ENCODE data around the gene LRGUK.

Gene LRGUK

DNA sequence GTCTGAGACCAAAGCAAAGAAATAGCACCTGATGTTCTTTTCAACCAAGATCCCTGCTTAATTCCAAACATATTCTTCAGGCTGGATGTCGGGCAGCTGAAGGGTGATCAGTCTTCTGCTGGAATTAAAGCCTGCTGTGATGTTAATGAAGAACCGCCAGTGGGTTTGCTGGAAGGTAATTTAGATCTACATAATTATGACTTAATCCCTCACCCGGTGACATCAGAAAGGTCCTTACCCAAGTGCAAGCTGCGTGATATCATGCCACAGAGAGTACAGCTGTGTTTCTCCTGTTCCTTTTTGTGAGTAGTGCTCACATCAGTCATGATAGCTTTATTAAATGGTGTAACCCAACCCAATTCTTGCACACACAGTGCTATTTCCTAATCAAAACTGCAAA is 29.1 kb upstream of the LRGUK start:
- Histone ChIP-seq H3K9me2 (replicated peaks; ENCODE audit: low read depth, low read length) (no peaks in the 10 kb centered on the region), H3K9ac (ENCODE audit: low read depth, low read length, poor library complexity, severe bottlenecking) (no peak overlapping the region), H3K4me1 (ENCODE audit: insufficient read depth, low read length, poor library complexity, severe bottlenecking) (no peaks in the 10 kb centered on the region), H3F3A (ENCODE audit: low read depth) (no peaks in the 10 kb centered on the region), H4K20me1 (ENCODE audit: insufficient read depth, low read length, poor library complexity, severe bottlenecking) (no peaks in the 10 kb centered on the region), H3K36me3 (ENCODE audit: insufficient read depth, low read length) (no peaks in the 10 kb centered on the region), H3K4me2 (ENCODE audit: low read depth, low read length, poor library complexity, severe bottlenecking) (no peak overlapping the region), H3K27me3 (ENCODE audit: insufficient read depth, low read length, poor library complexity, severe bottlenecking) (no peaks in the 10 kb centered on the region), H3K79me2 (ENCODE audit: insufficient read depth, low read length) (no peaks in the 10 kb centered on the region), H2AFZ (ENCODE audit: low read length) (no peak overlapping the region), H3K9me3 (ENCODE audit: insufficient read depth, low read depth, low read length) (no peaks in the 10 kb centered on the region), H3K4me3 (ENCODE audit: low read length, poor library complexity, severe bottlenecking) (no peak overlapping the region)
- no peak for TF ChIP-seq EZH2phosphoT487 (IDR thresholded peaks at IDR 0.05; ENCODE audit: borderline replicate concordance)
- TF ChIP-seq, protein P1, sequence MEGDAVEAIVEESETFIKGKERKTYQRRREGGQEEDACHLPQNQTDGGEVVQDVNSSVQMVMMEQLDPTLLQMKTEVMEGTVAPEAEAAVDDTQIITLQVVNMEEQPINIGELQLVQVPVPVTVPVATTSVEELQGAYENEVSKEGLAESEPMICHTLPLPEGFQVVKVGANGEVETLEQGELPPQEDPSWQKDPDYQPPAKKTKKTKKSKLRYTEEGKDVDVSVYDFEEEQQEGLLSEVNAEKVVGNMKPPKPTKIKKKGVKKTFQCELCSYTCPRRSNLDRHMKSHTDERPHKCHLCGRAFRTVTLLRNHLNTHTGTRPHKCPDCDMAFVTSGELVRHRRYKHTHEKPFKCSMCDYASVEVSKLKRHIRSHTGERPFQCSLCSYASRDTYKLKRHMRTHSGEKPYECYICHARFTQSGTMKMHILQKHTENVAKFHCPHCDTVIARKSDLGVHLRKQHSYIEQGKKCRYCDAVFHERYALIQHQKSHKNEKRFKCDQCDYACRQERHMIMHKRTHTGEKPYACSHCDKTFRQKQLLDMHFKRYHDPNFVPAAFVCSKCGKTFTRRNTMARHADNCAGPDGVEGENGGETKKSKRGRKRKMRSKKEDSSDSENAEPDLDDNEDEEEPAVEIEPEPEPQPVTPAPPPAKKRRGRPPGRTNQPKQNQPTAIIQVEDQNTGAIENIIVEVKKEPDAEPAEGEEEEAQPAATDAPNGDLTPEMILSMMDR (conservative IDR thresholded peaks at IDR 0.05; ENCODE audit: low read length) = no peak

DNA sequence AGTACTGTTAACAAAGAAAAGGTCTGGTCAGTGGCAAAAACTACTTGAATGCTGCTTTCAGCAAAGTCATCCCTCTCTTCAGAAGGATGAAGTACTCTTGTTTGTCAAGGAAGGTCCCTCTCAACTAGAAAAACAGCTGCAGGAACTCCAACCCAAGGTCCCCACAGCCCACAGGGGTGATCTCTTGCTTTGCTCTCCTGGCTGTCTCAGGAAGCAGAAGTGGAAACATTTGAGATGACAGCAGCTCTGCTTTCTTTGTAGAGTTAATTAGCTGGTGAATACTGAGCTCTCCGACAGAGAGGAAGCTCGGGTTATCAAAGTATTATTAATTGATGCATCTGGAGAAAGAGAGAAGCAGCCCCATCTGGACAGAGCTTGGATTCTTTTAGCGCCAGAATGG is 25.4 kb upstream of the LRGUK start:
- H4K20me1 ChIP-seq (ENCODE audit: insufficient read depth, low read length, poor library complexity, severe bottlenecking) = no peaks in the 10 kb centered on the region
- no peak overlapping the region for H3K4me2 ChIP-seq (ENCODE audit: low read depth, low read length, poor library complexity, severe bottlenecking)
- no peaks in the 10 kb centered on the region for H3K27me3 ChIP-seq (ENCODE audit: insufficient read depth, low read length, poor library complexity, severe bottlenecking)
- H2AFZ ChIP-seq (ENCODE audit: low read length) = no peak overlapping the region
- H3F3A ChIP-seq (ENCODE audit: low read depth) = no peaks in the 10 kb centered on the region
- no peaks in the 10 kb centered on the region for H3K79me2 ChIP-seq (ENCODE audit: insufficient read depth, low read length)
- H3K9me2 ChIP-seq (replicated peaks; ENCODE audit: low read depth, low read length) = no peaks in the 10 kb centered on the region
- H3K4me1 ChIP-seq (ENCODE audit: insufficient read depth, low read length, poor library complexity, severe bottlenecking) = no peaks in the 10 kb centered on the region
- H3K9ac ChIP-seq (ENCODE audit: low read depth, low read length, poor library complexity, severe bottlenecking) = no peak overlapping the region
- no peaks in the 10 kb centered on the region for H3K9me3 ChIP-seq (ENCODE audit: insufficient read depth, low read depth, low read length)
- TF ChIP-seq, protein P1 (conservative IDR thresholded peaks at IDR 0.05; ENCODE audit: low read length) = no peak
- no peak for TF ChIP-seq EZH2phosphoT487 (IDR thresholded peaks at IDR 0.05; ENCODE audit: borderline replicate concordance)
- no peak overlapping the region for H3K4me3 ChIP-seq (ENCODE audit: low read length, poor library complexity, severe bottlenecking)
- H3K36me3 ChIP-seq (ENCODE audit: insufficient read depth, low read length) = no peaks in the 10 kb centered on the region

DNA sequence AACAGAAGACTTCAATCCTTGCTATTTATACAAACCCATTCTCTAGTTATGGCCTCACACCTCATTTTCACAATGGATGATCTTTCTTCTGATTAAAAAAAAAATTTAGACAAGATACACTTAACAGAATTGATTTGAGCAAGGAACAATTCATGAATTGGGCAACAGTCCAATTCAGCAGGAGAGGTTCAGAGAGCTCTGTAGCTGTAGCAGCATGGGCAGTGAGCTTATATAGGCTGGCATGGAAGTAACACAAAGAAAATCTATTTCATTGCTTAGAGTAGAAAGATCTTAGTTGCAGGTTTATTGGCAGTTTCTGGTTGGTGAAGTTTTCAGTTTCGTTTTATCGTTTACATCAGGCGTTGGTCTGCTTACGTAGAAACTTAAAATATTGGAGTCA is 23.0 kb upstream of the LRGUK start:
- no peak overlapping the region for H3K9ac ChIP-seq (ENCODE audit: low read depth, low read length, poor library complexity, severe bottlenecking)
- no peaks in the 10 kb centered on the region for H3K9me2 ChIP-seq (replicated peaks; ENCODE audit: low read depth, low read length)
- H3K36me3 ChIP-seq (ENCODE audit: insufficient read depth, low read length) = no peaks in the 10 kb centered on the region

More for the DNA sequence above, 23.0 kb upstream of the LRGUK start:
- Histone ChIP-seq H3K4me2 (ENCODE audit: low read depth, low read length, poor library complexity, severe bottlenecking) (no peak overlapping the region), H4K20me1 (ENCODE audit: insufficient read depth, low read length, poor library complexity, severe bottlenecking) (no peaks in the 10 kb centered on the region), H3K79me2 (ENCODE audit: insufficient read depth, low read length) (no peaks in the 10 kb centered on the region), H3K4me3 (ENCODE audit: low read length, poor library complexity, severe bottlenecking) (no peak overlapping the region), H3K9me3 (ENCODE audit: insufficient read depth, low read depth, low read length) (no peaks in the 10 kb centered on the region), H3K4me1 (ENCODE audit: insufficient read depth, low read length, poor library complexity, severe bottlenecking) (no peaks in the 10 kb centered on the region), H3K27me3 (ENCODE audit: insufficient read depth, low read length, poor library complexity, severe bottlenecking) (no peaks in the 10 kb centered on the region), H3F3A (ENCODE audit: low read depth) (no peaks in the 10 kb centered on the region), H2AFZ (ENCODE audit: low read length) (peak overlapping the region; percentile 11; the same call in 1 of the 2 replicates)
- TF ChIP-seq, protein P1 (conservative IDR thresholded peaks at IDR 0.05; ENCODE audit: low read length) = no peak
